ENCODE results near the gene RAPGEF4.
A peak's percentile ranks its signal among the peaks of the same experiment; 100 is the strongest.

RAPGEF4 gene

DNA sequence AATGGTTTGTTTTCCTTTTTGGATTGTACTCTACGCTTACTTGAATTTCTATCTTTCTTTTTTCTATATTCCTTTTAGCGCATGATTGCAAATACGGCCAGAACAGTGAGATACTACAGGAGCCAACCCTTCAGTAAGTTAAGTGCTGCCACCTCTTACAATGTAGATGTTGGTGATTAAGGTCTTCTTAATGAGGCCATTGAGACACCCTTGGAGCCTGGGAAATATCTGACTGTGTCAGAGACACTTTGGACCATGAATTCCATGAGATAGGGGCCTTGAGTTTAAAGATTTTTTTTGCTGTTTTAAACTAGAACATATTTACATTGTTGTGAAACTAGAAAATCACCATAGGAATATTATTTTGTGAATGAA, 312.9 kb downstream of the RAPGEF4 start:
- DNase-seq, result no peak

DNA sequence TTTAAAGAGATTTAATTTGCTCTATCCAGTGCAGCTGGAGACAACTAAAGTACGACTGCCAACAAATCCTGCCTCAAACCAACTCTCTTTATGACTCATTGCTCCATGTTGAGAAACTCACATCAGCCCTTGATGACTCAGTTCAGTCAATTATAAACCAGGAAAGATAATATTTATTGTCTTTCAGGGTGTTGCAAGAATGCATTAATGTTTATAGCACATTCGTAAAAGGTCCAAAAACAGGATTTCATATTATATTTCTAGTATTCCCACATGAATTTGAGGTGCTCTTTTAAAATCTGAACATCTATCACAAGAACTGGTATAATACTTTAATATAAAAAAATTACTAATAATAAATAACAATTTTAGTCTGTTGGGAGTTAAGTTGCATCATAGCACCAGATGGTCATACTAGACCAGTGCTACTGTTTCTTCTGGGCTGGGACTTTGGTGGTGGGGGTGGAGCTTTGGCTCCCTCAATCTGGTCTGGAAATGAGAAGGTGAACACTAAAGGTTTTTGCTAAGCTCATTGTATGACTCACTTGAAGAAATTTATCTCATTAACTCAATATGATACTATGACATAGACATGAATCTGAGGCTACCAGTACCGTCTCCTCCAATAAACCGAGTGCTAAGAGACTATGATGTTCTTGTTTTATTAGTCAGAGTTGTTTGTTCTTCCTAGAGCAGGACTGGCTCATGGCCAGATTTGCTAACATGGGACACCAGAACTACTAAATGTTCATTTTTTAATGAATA, 313.4 kb downstream of the RAPGEF4 start:
- DNase-seq, result peak; percentile 85

DNA sequence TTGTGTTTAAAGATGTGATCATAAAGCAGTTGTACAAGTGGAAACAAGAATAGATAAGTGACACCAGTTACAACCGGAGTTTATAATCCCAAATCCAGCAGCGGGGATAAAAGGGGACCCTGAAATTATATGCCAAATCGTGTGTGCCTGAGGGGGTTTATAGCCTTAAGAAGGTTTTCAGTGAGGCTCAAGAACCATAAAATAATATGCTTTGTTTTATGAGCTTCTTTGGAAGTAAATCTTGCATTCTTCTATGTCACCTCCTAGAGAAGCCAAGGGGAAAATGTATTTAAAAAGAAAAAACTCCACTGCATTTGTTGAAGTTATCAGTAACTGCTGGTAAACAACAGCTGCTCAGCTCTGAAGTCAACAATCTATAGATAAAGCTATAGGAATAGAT, 314.2 kb downstream of the RAPGEF4 start:
- peak; percentile 44 for DNase-seq

DNA sequence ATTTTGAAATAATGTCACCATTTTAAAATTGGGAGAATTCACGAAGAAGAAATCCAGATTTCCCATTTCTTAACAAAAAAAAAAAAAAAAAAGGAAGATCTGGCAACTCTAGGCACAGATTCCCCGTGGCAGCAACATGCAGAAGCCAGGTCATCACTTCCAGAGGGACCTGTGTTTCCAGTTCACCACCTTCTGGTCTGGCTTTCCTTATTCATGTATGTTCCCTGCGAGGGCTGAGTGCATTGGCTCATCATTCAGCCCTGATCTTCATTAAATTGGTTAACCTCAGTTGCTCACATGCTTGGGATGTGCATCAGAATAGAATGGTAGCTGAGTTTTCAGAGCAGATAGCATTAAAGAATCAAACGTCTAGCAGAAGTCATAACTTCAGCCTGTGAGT, 315.0 kb downstream of the RAPGEF4 start:
- DNase-seq, result peak; percentile 25

GRCh38 chr2:173051463-173052215, 316.0 kb downstream of the RAPGEF4 start:
- DNase-seq, result peak; percentile 59

DNA sequence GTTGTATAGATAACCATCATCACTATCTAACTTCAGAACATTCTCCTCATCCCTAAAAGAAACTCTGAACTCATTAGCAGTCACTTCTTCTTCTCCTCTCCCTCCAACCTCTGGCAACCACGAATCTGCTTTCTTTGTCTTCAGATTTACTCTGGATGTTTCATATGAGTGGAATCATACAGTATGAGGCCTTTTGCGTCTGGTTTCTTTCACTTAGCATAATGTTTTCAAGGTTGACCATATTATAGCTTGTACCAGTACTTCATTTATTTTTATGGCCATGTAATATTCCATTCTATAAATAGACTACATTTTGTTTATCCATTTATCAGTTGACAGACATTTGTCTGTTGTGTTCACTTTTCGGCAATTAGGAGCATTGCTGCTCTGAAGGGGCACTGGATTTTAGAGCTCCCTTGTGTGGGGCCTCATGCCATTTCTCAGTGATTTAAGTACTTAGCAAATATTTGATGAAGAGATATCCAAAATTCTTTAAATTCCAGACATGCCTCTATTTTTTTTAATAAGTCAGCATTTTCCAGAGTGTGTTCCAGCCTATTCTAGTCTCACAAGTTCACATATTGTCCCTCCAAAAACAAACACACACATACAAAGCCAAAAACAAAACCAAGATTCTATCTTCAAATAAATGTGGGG, 317.5 kb downstream of the RAPGEF4 start:
- no peak for DNase-seq

GRCh38 chr2:173054466-173054865, 318.8 kb downstream of the RAPGEF4 start:
- no peak for DNase-seq

DNA sequence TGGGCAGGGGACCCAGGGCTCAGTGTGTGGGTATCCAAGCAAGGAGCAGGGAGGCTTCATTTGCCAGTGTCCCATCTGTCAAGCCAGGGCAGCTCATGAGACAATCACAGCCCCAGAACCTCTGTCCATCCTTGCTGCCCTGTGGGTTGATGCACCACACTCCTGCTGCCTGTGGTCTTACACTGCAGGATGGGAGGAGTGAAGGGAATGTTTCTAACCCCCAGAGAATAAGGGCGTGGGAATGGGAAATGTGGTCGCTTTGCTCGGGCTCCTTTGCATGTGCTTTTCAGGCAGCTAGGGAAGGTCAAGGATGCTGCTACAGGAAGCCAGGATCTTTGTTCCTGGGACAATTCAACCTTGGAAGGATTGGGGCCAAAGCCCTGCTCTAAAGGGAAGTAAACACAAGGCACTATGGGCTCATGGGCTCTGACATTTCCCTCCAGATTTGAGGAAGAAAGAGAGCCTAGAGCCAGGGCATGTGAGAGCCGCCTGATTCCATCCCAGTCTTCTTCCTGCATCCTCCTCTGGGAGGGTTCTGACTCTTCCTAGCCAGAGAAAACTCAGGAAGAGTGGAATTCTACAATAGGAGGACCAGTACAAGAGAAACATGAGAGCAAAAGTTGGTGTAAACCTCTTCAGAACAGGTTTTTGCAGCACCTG, 321.2 kb downstream of the RAPGEF4 start:
- DNase-seq, result no peak

DNA sequence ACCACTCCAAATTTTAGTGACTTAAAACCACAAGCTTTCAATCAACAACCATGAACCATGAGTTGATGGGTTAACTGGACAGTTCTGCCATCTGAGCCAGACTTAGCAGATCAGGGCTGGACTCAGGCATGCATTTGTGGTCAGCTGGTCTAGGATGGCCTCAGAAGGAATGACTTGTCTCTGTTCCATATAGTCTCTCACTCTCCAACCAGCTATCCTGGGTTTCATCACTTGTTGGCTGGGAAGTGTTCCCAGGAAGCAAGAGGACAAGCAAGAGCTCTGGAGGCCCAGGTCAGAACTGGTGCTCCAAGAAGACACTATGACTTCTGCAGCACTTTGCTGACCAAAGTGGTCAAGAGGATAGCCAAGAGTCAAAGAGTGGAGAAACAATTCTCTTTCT, 322.5 kb downstream of the RAPGEF4 start:
- DNase-seq, result no peak

DNA sequence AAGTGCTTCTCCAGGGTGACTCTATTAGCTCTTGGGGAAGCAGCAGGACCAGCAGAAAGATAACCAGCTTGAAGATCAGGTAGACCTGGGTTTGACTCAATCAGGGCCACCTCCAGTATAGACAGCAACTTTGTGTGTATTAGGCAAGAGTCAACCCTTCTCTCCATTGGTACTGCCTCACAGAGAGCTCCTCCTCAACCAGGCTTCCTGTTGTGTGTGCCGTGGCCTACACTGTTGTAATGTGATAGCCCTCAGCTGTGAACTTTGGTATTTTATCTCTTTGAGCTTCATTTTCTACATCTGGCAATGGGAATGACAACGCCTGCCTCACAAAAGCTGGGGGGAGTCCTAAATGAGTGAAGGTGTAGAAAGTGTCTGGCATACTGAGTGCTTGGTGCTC, 323.0 kb downstream of the RAPGEF4 start:
- no peak for DNase-seq

DNA sequence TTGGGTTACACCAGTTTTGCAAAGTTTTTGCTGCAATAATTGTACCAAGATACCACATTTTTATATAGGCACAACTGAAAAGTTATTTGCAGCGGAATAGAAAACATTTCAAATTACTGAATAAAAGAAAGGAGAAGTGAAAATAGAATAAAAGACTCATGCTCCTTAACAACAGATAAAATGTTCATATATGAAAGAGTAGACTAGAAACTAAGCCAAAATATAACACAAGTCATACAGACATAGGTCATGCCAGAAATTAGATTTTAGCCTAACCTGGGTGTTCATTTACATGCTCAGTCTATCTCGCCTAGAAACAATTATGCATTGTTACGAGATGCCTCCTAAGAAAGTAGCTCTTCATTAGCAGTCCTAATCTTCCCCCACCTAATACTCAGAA, 323.6 kb downstream of the RAPGEF4 start:
- no peak for DNase-seq

GRCh38 chr2:173059971-173060461, 324.4 kb downstream of the RAPGEF4 start:
- DNase-seq, result no peak

DNA sequence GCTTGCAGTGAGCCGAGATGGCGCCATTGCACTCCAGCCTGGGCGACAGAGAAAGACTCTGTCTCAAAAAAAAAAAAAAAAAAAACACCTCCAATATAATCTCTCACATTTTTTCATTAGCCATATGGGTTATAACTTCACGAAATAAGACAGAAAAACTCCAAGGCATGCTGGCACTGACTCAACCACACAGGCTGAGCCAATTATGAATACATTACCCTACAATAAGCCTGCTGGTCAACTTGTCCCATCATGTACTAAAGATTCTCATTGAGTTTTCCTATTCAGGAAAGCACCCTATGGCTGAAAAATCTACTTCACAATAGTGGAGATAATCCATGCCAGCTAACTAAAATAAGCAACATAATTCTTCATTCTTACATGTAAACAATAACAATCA, 327.2 kb downstream of the RAPGEF4 start:
- DNase-seq, result no peak

GRCh38 chr2:173064151-173064805, 328.6 kb downstream of the RAPGEF4 start:
- DNase-seq, result no peak

GRCh38 chr2:173066887-173067676, 331.4 kb downstream of the RAPGEF4 start:
- no peak for DNase-seq

- DNase-seq, result peak; percentile 69
Measured at GRCh38 chr2:173075056-173075780, 339.6 kb downstream of the RAPGEF4 start.

- DNase-seq, result peak; percentile 81
Measured at GRCh38 chr2:173075781-173076580, 340.3 kb downstream of the RAPGEF4 start, which contains the start of gene MAP3K20. MAP3K20 (plus strand) TSS chr2:173075846; CDS start chr2:173091032, 15,186 bp downstream.

- peak; percentile 76 for DNase-seq
Measured at GRCh38 chr2:173076581-173077345, 341.1 kb downstream of the RAPGEF4 start.

- DNase-seq, result no peak
Measured at GRCh38 chr2:173077506-173078177, 342.0 kb downstream of the RAPGEF4 start.

All from NCI-H82 (cell line).